ENCODE results near the gene PDGFA.

GRCh38 chr7:566100-566499, 46.5 kb upstream of the PDGFA start:
- no peak for TF ChIP-seq ZNF274 (IDR thresholded peaks at IDR 0.05; ENCODE audit: low read depth, low read length)
- no peak for TF ChIP-seq YY1 (IDR thresholded peaks at IDR 0.05; ENCODE audit: insufficient read depth, insufficient read length)
- no peak for TF ChIP-seq SUZ12 (IDR thresholded peaks at IDR 0.05; ENCODE audit: extremely low read depth, insufficient read depth, insufficient read length)

All from NT2/D1 (cell line).